Neuronal stem cell (in vitro differentiated cells): ENCODE results near the gene INKA2.

Experiments used
- DNase-seq: peaks from one replicate; pipeline ENCODE4 v3.0.0-alpha.2; 2013; ENCODE audit warnings: low spot score
- H2AFZ ChIP-seq: one replicate; pipeline ENCODE4 v1.6.1; 2013; ENCODE audit warnings: mild to moderate bottlenecking, low read length, inconsistent platforms
- H2AK5ac ChIP-seq: 2 replicates; pipeline ENCODE4 v1.6.1; 2013; ENCODE audit warnings: low read depth, mild to moderate bottlenecking, inconsistent platforms, low read length, moderate library complexity, mixed read lengths
- H2BK120ac ChIP-seq: 2 replicates; pipeline ENCODE4 v1.6.1; 2013; ENCODE audit warnings: low read depth, mild to moderate bottlenecking, inconsistent platforms, low read length, moderate library complexity, mixed read lengths
- H2BK12ac ChIP-seq: one replicate; pipeline ENCODE4 v1.6.1; 2013; ENCODE audit warnings: low read length, inconsistent platforms
- H2BK15ac ChIP-seq: 2 replicates; pipeline ENCODE4 v1.6.1; 2013; ENCODE audit warnings: mild to moderate bottlenecking, low read length, inconsistent platforms, mixed read lengths
- H2BK5ac ChIP-seq: one replicate; pipeline ENCODE4 v1.6.1; 2013; ENCODE audit warnings: inconsistent platforms, mild to moderate bottlenecking, low read length, moderate library complexity
- H3K14ac ChIP-seq: one replicate; pipeline ENCODE4 v1.6.1; 2013; ENCODE audit warnings: low read length, inconsistent platforms
- H3K18ac ChIP-seq: 2 replicates; pipeline ENCODE4 v1.6.1; 2013; ENCODE audit warnings: low read length, inconsistent platforms
- H3K23ac ChIP-seq: 2 replicates; pipeline ENCODE4 v1.6.1; 2013; ENCODE audit warnings: low read depth, mild to moderate bottlenecking, mixed read lengths, low read length, inconsistent platforms; ENCODE audit not compliant: poor library complexity
- H3K27ac ChIP-seq: replicated peaks from 3 replicates; pipeline ENCODE4 v1.5.1; 2013; ENCODE audit warnings: low read length, inconsistent platforms
- H3K27me3 ChIP-seq, 3 experiments: 2 replicates each; pipeline ENCODE4 v1.6.1; 2013; ENCODE audit warnings: low read length in 3 of 3, mild to moderate bottlenecking in 2 of 3, inconsistent platforms in 1 of 3, low read depth in 1 of 3, mixed read lengths in 1 of 3, moderate library complexity in 1 of 3; ENCODE audit not compliant: control insufficient read depth in 3 of 3, insufficient read depth in 3 of 3
- H3K36me3 ChIP-seq, 2 donors: replicated peaks in 1 of 2; 2 replicates each; pipeline ENCODE4 v1.6.1; 2013; ENCODE audit warnings: low read length in 2 of 2; ENCODE audit not compliant: control insufficient read depth in 2 of 2, insufficient read depth in 2 of 2
- H3K4ac ChIP-seq: 2 replicates; pipeline ENCODE4 v1.6.1; 2013; ENCODE audit warnings: inconsistent platforms, mild to moderate bottlenecking, low read length, moderate library complexity
- H3K4me1 ChIP-seq, 2 donors: 1 replicate in 1 of 2; 2 replicates in 1 of 2; pipeline ENCODE4 v1.6.1; 2013; ENCODE audit warnings: low read length in 2 of 2, low read depth in 1 of 2; ENCODE audit not compliant: control insufficient read depth in 2 of 2, insufficient read depth in 1 of 2
- H3K4me2 ChIP-seq: one replicate; pipeline ENCODE4 v1.6.1; 2013; ENCODE audit warnings: mild to moderate bottlenecking, low read length, inconsistent platforms; ENCODE audit not compliant: insufficient read depth, poor library complexity, severe bottlenecking
- H3K4me3 ChIP-seq, 2 donors: 2 replicates each; pipeline ENCODE4 v1.5.1; 2013; ENCODE audit warnings: low read length in 2 of 2, mild to moderate bottlenecking in 2 of 2, inconsistent platforms in 1 of 2, moderate library complexity in 1 of 2
- H3K79me1 ChIP-seq: one replicate; pipeline ENCODE4 v1.6.1; 2013; ENCODE audit warnings: low read depth, mild to moderate bottlenecking, inconsistent platforms, low read length, moderate library complexity
- H3K9ac ChIP-seq: one replicate; pipeline ENCODE4 v1.6.1; 2013; ENCODE audit warnings: mild to moderate bottlenecking, low read depth, low read length, inconsistent platforms; ENCODE audit not compliant: poor library complexity
- H3K9me3 ChIP-seq, 2 donors: replicated peaks in 1 of 2; 2 replicates each; pipeline versions ENCODE3 to v1.6.1; 2013; ENCODE audit warnings: low read length in 2 of 2, mild to moderate bottlenecking in 2 of 2, inconsistent platforms in 1 of 2, low read depth in 1 of 2, mixed read lengths in 1 of 2, moderate library complexity in 1 of 2; ENCODE audit not compliant: control insufficient read depth in 2 of 2, insufficient read depth in 1 of 2
- H4K8ac ChIP-seq: one replicate; pipeline ENCODE4 v1.6.1; 2013; ENCODE audit warnings: low read depth, mild to moderate bottlenecking, inconsistent platforms, low read length, moderate library complexity
- H4K91ac ChIP-seq: one replicate; pipeline ENCODE4 v1.6.1; 2013; ENCODE audit warnings: low read length, low read depth, mild to moderate bottlenecking, inconsistent platforms; ENCODE audit not compliant: poor library complexity
- WGBS, 2 donors: extraction: QIAGEN DNeasy Blood & Tissue Kit; methylation state at CpG; one replicate each; pipeline ENCODE4 v1.1.7; 2013; ENCODE audit warnings: missing lambda C conversion rate in 2 of 2, mixed read lengths in 1 of 2; ENCODE audit not compliant: insufficient read length in 2 of 2, insufficient replicate concordance in 1 of 2; ENCODE audit errors: extremely low coverage in 2 of 2; 5-methylcytosine and 5-hydroxymethylcytosine counted together

The INKA2 gene

GRCh38 chr1:111736548-111737215 lies 2.5 kb downstream of the INKA2 start:
- Histone ChIP-seq H3K18ac (peak overlapping the region; percentile 40), H3K27me3 (no peaks in the 10 kb centered on the region), H3K4ac (no peak overlapping the region), H3K4me3 (no peak overlapping the region), H2AFZ (no peak overlapping the region), H2BK120ac (no peak overlapping the region), H4K8ac (no peak overlapping the region), H3K14ac (no peak overlapping the region), H3K4me1 (peaks cover 30 to 51% of the 10 kb centered on the region in 2 donors), H3K79me1 (peaks cover 6% of the 10 kb centered on the region), H2BK15ac (no peak overlapping the region), H3K36me3 (peaks cover 0 to 4% of the 10 kb centered on the region in 2 donors), H3K4me2 (peak overlapping the region; percentile 36), H2BK12ac (peak overlapping the region; percentile 19), H3K27ac (no peak overlapping the region), H3K9me3 (no peaks in the 10 kb centered on the region), H2AK5ac (no peak overlapping the region), H3K23ac (no peak overlapping the region), H3K9ac (no peak overlapping the region), H2BK5ac (no peak overlapping the region), H4K91ac (no peak overlapping the region)
- WGBS, 2 donors: no CpG with 5 or more reads among the region's 4 CpGs
- DNase-seq: no peak

- Histone ChIP-seq H2AK5ac (peak overlapping the region; percentile 26), H3K4ac (no peak overlapping the region), H3K27ac (peak overlapping the region; percentile 62), H4K8ac (no peak overlapping the region), H2BK15ac (no peak overlapping the region), H3K36me3 (peaks cover 0 to 4% of the 10 kb centered on the region in 2 donors), H3K18ac (peak overlapping the region; percentile 50), H3K23ac (no peak overlapping the region), H4K91ac (no peak overlapping the region), H3K4me3 (peak overlapping the region in 1 of 2 donors; percentile 27), H2BK12ac (no peak overlapping the region), H3K4me1 (peaks cover 28 to 51% of the 10 kb centered on the region in 2 donors), H3K9ac (no peak overlapping the region), H3K4me2 (peak overlapping the region; percentile 36), H3K9me3 (no peaks in the 10 kb centered on the region), H3K14ac (no peak overlapping the region), H2BK120ac (no peak overlapping the region), H3K79me1 (peaks cover 6% of the 10 kb centered on the region), H3K27me3 (no peaks in the 10 kb centered on the region), H2BK5ac (no peak overlapping the region), H2AFZ (peak overlapping the region; percentile 11)
- no CpG with 5 or more reads among the region's 8 CpGs for WGBS, 2 donors
- DNase-seq: no peak
Measured at GRCh38 chr1:111735858-111736544, 3.2 kb downstream of the INKA2 start.

GRCh38 chr1:111735321-111735720 lies 3.9 kb downstream of the INKA2 start:
- no peak for DNase-seq
- Histone ChIP-seq H3K4me2 (peak overlapping the region; percentile 36), H2BK12ac (no peak overlapping the region), H2BK120ac (no peak overlapping the region), H3K27ac (no peak overlapping the region), H3K9me3 (no peaks in the 10 kb centered on the region), H2BK15ac (no peak overlapping the region), H4K91ac (no peak overlapping the region), H3K18ac (no peak overlapping the region), H3K14ac (no peak overlapping the region), H4K8ac (no peak overlapping the region), H2AFZ (no peak overlapping the region), H3K79me1 (peaks cover 6% of the 10 kb centered on the region), H3K23ac (no peak overlapping the region), H3K4me1 (peaks cover 34 to 51% of the 10 kb centered on the region in 2 donors), H3K27me3 (no peaks in the 10 kb centered on the region), H3K9ac (no peak overlapping the region), H2BK5ac (no peak overlapping the region), H3K4ac (no peak overlapping the region), H2AK5ac (no peak overlapping the region), H3K4me3 (no peak overlapping the region), H3K36me3 (peaks cover 0 to 4% of the 10 kb centered on the region in 2 donors)
- WGBS, 2 donors: no CpG with 5 or more reads among the region's 4 CpGs

GRCh38 chr1:111734856-111735255 lies 4.3 kb downstream of the INKA2 start:
- no peak overlapping the region for H3K18ac ChIP-seq
- no peaks in the 10 kb centered on the region for H3K27me3 ChIP-seq
- no peak overlapping the region for H3K4me3 ChIP-seq
- no peak overlapping the region for H2BK15ac ChIP-seq
- H3K4ac ChIP-seq: no peak overlapping the region
- H2AFZ ChIP-seq: no peak overlapping the region
- peaks cover 38 to 56% of the 10 kb centered on the region in 2 donors for H3K4me1 ChIP-seq
- H2BK5ac ChIP-seq: no peak overlapping the region
- no peak overlapping the region for H2AK5ac ChIP-seq
- H3K9ac ChIP-seq: no peak overlapping the region
- no peaks in the 10 kb centered on the region for H3K9me3 ChIP-seq
- DNase-seq: no peak
- H4K91ac ChIP-seq: no peak overlapping the region
- H3K36me3 ChIP-seq: peaks cover 0 to 4% of the 10 kb centered on the region in 2 donors
- H2BK12ac ChIP-seq: no peak overlapping the region
- H4K8ac ChIP-seq: no peak overlapping the region
- no peak overlapping the region for H3K27ac ChIP-seq
- H3K4me2 ChIP-seq: no peak overlapping the region
- H3K23ac ChIP-seq: no peak overlapping the region
- peaks cover 6% of the 10 kb centered on the region for H3K79me1 ChIP-seq
- no peak overlapping the region for H2BK120ac ChIP-seq
- H3K14ac ChIP-seq: no peak overlapping the region
- no CpG with 5 or more reads among the region's 3 CpGs for WGBS, 2 donors
